GM23248 (cell line): ENCODE data around the gene CBFA2T3. TPM values are rescaled to one million over a fixed set of nuclear protein-coding genes. Genes with fewer than 3 reads are reported as not detected.

ENCODE experiments used
- DNase-seq: peaks from one replicate; pipeline ENCODE4 v3.0.0-alpha.2; 2015
- H2AFZ ChIP-seq: fragments of 200-600 bp; sonication (generic); 2 replicates; pipeline ENCODE4 v1.6.1; 2016; ENCODE audit warnings: antibody characterized with exemption
- H3F3A ChIP-seq: fragments of 200-600 bp; sonication (generic); 2 replicates; pipeline ENCODE4 v1.6.1; 2016; ENCODE audit warnings: mild to moderate bottlenecking, antibody characterized with exemption, mixed run types; ENCODE audit not compliant: insufficient read depth
- H3K27ac ChIP-seq: fragments of 200-600 bp; sonication (generic); 2 replicates; pipeline ENCODE4 v1.5.1; 2016; ENCODE audit warnings: mild to moderate bottlenecking
- H3K27me3 ChIP-seq: fragments of 200-600 bp; sonication (generic); replicated peaks from 2 replicates; pipeline ENCODE4 v1.6.1; 2016; ENCODE audit warnings: mild to moderate bottlenecking; ENCODE audit not compliant: insufficient read depth
- H3K36me3 ChIP-seq: fragments of 200-600 bp; sonication (generic); 2 replicates; pipeline ENCODE4 v1.6.1; 2016; ENCODE audit warnings: low read depth, mild to moderate bottlenecking
- H3K4me1 ChIP-seq: fragments of 200-600 bp; sonication (generic); 2 replicates; pipeline ENCODE4 v1.6.1; 2016; ENCODE audit warnings: mild to moderate bottlenecking; ENCODE audit not compliant: insufficient read depth
- H3K4me2 ChIP-seq: fragments of 200-600 bp; sonication (generic); one replicate; pipeline ENCODE4 v1.6.1; 2016; ENCODE audit warnings: mild to moderate bottlenecking; ENCODE audit not compliant: unreplicated experiment
- H3K4me3 ChIP-seq: fragments of 200-600 bp; sonication (generic); 2 replicates; pipeline ENCODE4 v1.5.1; 2016; ENCODE audit warnings: mild to moderate bottlenecking
- H3K79me2 ChIP-seq: fragments of 200-600 bp; sonication (generic); 2 replicates; pipeline ENCODE4 v1.6.1; 2016; ENCODE audit warnings: mild to moderate bottlenecking; ENCODE audit not compliant: insufficient read depth
- H3K9ac ChIP-seq: fragments of 200-600 bp; sonication (generic); 2 replicates; pipeline ENCODE4 v1.6.1; 2016; ENCODE audit warnings: mild to moderate bottlenecking
- H3K9me2 ChIP-seq: fragments of 200-600 bp; sonication (generic); 2 replicates; pipeline ENCODE4 v1.6.1; 2016; ENCODE audit warnings: mixed run types, mild to moderate bottlenecking, moderate library complexity; ENCODE audit not compliant: insufficient read depth
- H3K9me3 ChIP-seq: fragments of 200-600 bp; sonication (generic); one replicate; pipeline ENCODE4 v1.6.1; 2017; ENCODE audit warnings: low read depth
- H4K20me1 ChIP-seq: fragments of 200-600 bp; sonication (generic); 2 replicates; pipeline ENCODE4 v1.6.0; 2016; ENCODE audit not compliant: insufficient read depth
- EZH2 ChIP-seq: fragments of 200-600 bp; sonication (generic); IDR thresholded peaks from 2 replicates; pipeline ENCODE4 v1.6.1; 2018; ENCODE audit warnings: antibody characterized with exemption, mild to moderate bottlenecking; ENCODE audit not compliant: insufficient read depth, poor library complexity, severe bottlenecking
- EZH2phosphoT487 ChIP-seq: fragments of 200-600 bp; sonication (generic); IDR thresholded peaks from 2 replicates; pipeline ENCODE4 v1.6.1; 2018; ENCODE audit warnings: antibody characterized with exemption, moderate library complexity, mild to moderate bottlenecking, low read depth; ENCODE audit not compliant: insufficient read depth
- WGBS, 2 experiments: methylation state at CpG; one replicate each; pipeline ENCODE4 v1.1.6; 2015 to 2017; ENCODE audit warnings: low lambda C conversion rate in 2 of 2, low coverage in 1 of 2; ENCODE audit errors: missing lambda C conversion rate in 2 of 2; 5-methylcytosine and 5-hydroxymethylcytosine counted together
- in situ Hi-C: fragments of 300-500 bp; cut with MboI; formaldehyde crosslinking; loops from 2 replicates; pipeline ENCODE4 v1.15.0; 2020
- polyA plus RNA-seq: library from polyadenylated mRNA; unstranded; fragments of >200 nt; fragmentation: Nextera tagmentation; extraction: Ambion mirVana; gene quantifications from 2 replicates; pipeline ENCODE4 v1.2.1, GENCODE V29; 2016
- total RNA-seq: library from RNA; depleted of rRNA; stranded (reverse); fragments of >200 nt; shearing (Covaris generic); gene quantifications from 2 replicates; pipeline ENCODE4 v1.2.3, GENCODE V29; 2014

Gene CBFA2T3
- total and polyA plus RNA-seq, 2 experiments from 2014 or later = not detected

DNA sequence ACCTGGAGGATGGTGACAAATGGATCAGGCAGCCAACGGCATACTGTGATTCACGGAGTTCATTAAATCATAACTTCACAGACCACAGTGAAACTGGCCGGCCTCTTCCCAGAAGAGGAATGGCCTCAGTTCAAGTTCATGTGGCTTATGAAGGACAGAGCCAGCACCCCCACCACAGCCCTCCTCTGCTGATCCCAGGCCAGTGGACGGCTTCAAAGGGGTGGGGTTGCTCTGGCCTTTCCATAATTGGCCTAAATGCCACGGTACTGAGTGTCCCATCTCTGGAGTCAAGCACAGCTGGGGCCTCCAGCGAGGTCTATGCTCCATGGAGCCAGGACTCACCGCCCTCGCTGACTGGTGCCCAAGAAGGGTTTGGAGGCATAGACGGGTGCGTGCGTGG, 141.6 kb downstream of the CBFA2T3 start:
- H3K4me3 ChIP-seq = no peak overlapping the region
- no peaks in the 10 kb centered on the region for H3K27me3 ChIP-seq
- H3K4me2 ChIP-seq = no peak overlapping the region
- H3F3A ChIP-seq = no peaks in the 10 kb centered on the region
- no peak overlapping the region for H3K27ac ChIP-seq
- H3K9me2 ChIP-seq = no peaks in the 10 kb centered on the region
- H3K79me2 ChIP-seq = no peaks in the 10 kb centered on the region
- H2AFZ ChIP-seq = no peak overlapping the region
- TF ChIP-seq EZH2 (no peak), EZH2phosphoT487 (no peak)
- H3K9ac ChIP-seq = no peak overlapping the region
- no peaks in the 10 kb centered on the region for H4K20me1 ChIP-seq
- H3K36me3 ChIP-seq = no peaks in the 10 kb centered on the region
- peak; percentile 9 for DNase-seq
- H3K9me3 ChIP-seq = no peaks in the 10 kb centered on the region
- in situ Hi-C loops = no loop called here
- WGBS, 2 experiments = 63 to 74% methylated on average over 8 to 11 of the region's 11 CpGs
- H3K4me1 ChIP-seq = no peaks in the 10 kb centered on the region

DNA sequence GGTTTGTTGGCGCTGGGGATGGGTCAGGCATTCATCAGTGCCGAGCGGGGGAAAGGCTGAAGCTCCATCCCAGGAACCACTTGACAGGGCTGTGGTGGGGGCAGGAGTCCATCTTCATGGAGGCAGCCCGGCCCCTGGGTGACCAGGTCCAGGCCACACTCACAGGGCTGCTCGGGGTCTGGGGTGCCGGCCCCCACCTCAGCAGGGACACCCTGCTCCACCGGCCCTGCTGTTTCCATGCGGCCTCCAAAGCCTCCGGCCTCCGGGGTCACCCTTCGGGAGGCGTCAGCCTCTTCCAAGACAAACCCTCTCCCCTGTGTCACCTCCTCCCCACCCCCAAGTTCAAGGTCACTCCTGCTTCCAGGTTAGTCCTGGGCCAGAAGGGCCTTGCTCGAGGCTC, 142.3 kb downstream of the CBFA2T3 start:
- Histone ChIP-seq H3K4me1 (no peaks in the 10 kb centered on the region), H3K27ac (no peak overlapping the region), H3K9ac (no peak overlapping the region), H3K9me3 (no peaks in the 10 kb centered on the region), H3K4me2 (no peak overlapping the region), H2AFZ (no peak overlapping the region), H3K9me2 (no peaks in the 10 kb centered on the region), H3K36me3 (no peaks in the 10 kb centered on the region), H3K4me3 (no peak overlapping the region), H4K20me1 (no peaks in the 10 kb centered on the region), H3K27me3 (no peaks in the 10 kb centered on the region), H3F3A (no peaks in the 10 kb centered on the region), H3K79me2 (no peaks in the 10 kb centered on the region)
- no peak for DNase-seq
- 93 to 97% methylated on average over 10 to 12 of the region's 13 CpGs for WGBS, 2 experiments
- in situ Hi-C loops = no loop called here
- TF ChIP-seq EZH2phosphoT487 (no peak), EZH2 (no peak)

DNA sequence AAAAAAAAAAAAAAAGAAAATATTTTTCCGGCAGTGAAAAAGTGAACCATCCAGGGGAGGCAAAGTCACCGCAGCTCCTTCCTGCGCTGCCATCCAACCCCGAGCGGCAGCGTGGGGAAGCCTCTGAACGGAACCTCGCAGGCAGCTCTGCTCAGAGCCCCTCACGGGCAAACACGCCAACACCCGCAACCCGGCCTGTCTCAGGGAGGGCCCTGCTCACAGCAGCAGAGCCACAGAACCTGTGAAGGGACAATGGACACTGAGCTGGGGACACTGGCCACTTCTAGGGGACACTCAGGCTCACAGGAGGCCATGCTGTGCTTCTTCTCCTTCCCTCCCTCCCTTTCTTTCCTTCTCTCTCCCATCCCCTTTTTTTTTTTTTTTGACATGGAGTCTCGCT, 143.9 kb downstream of the CBFA2T3 start:
- no peaks in the 10 kb centered on the region for H3F3A ChIP-seq
- no peak overlapping the region for H3K9ac ChIP-seq
- WGBS, 2 experiments = 92 to 95% methylated on average over 13 of the region's 13 CpGs
- H4K20me1 ChIP-seq = no peaks in the 10 kb centered on the region
- H3K27ac ChIP-seq = no peak overlapping the region
- no peaks in the 10 kb centered on the region for H3K4me1 ChIP-seq
- no peak overlapping the region for H3K4me3 ChIP-seq
- no peaks in the 10 kb centered on the region for H3K79me2 ChIP-seq
- H3K27me3 ChIP-seq = no peaks in the 10 kb centered on the region
- DNase-seq = no peak
- H2AFZ ChIP-seq = no peak overlapping the region
- no peaks in the 10 kb centered on the region for H3K36me3 ChIP-seq
- TF ChIP-seq EZH2 (no peak), EZH2phosphoT487 (no peak)
- no peaks in the 10 kb centered on the region for H3K9me3 ChIP-seq
- in situ Hi-C loops = no loop called here
- H3K9me2 ChIP-seq = no peaks in the 10 kb centered on the region
- H3K4me2 ChIP-seq = no peak overlapping the region

DNA sequence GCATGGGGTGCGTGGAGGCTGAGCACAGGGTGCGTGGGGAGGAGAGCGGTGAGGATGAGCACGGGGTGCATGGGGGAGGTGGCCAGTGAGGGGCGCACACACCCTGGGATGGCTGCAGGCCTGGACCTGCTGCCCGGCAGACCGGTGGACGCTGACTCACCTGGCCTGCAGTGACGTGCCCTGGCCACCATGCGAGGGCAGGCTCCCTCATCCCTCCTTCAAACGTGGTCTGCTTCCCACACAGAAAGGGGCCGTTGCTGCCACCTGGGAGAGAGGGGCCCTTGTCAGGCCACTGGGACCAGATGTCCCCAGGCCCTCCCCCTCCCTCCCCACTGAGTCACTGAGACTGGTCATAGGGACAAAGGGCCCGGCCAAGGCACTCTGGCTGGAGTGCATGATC, 145.2 kb downstream of the CBFA2T3 start:
- Histone ChIP-seq H3K9me2 (no peaks in the 10 kb centered on the region), H2AFZ (no peak overlapping the region), H3K4me2 (no peak overlapping the region), H3K79me2 (no peaks in the 10 kb centered on the region), H3F3A (no peaks in the 10 kb centered on the region), H3K36me3 (no peaks in the 10 kb centered on the region), H3K4me3 (no peak overlapping the region), H3K4me1 (no peaks in the 10 kb centered on the region), H3K27ac (no peak overlapping the region), H3K9me3 (no peaks in the 10 kb centered on the region), H3K9ac (no peak overlapping the region), H3K27me3 (no peaks in the 10 kb centered on the region), H4K20me1 (no peaks in the 10 kb centered on the region)
- in situ Hi-C loops = no loop called here
- DNase-seq = no peak
- no peak for TF ChIP-seq EZH2
- TF ChIP-seq EZH2phosphoT487 = no peak
- 79 to 84% methylated on average over 9 to 13 of the region's 13 CpGs for WGBS, 2 experiments

DNA sequence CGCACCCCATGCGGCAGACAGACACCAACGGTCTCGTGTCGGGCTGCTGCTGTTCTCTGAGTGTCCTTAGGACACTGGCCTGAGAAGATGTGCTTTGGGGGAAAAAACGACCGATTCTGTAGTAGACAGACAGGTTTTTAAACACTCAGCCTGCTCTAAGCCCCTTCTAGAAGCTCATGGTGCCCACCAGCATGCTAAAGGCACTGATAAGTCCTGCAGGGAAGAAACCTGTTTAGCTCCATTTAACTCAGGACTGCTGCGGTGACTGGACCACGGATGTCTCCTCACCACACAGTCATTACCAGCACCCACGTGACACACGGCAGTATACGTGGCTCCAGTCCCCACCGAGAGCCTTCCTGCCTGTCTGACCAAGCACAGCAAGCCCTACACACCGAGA, 146.2 kb downstream of the CBFA2T3 start:
- in situ Hi-C loops = no loop called here
- Histone ChIP-seq H3K4me2 (no peak overlapping the region), H4K20me1 (no peaks in the 10 kb centered on the region), H3K4me1 (no peaks in the 10 kb centered on the region), H3K27ac (no peak overlapping the region), H3K27me3 (no peaks in the 10 kb centered on the region), H2AFZ (no peak overlapping the region), H3K36me3 (no peaks in the 10 kb centered on the region), H3K4me3 (no peak overlapping the region), H3F3A (no peaks in the 10 kb centered on the region), H3K79me2 (no peaks in the 10 kb centered on the region), H3K9me3 (no peaks in the 10 kb centered on the region), H3K9ac (no peak overlapping the region), H3K9me2 (no peaks in the 10 kb centered on the region)
- WGBS, 2 experiments = 93 to 95% methylated on average over 14 of the region's 14 CpGs
- no peak for DNase-seq
- TF ChIP-seq EZH2phosphoT487 (no peak), EZH2 (no peak)
